DND-41 (cell line): ENCODE results near the gene DIRAS1.
A peak's percentile ranks its signal among the peaks of the same experiment; 100 is the strongest.

Experiments used
- ATAC-seq: fragments of 200-7000 bp; cut with Tn5 transposase; 3 replicates; pipeline ENCODE4 v1.9.1; 2021; ENCODE audit warnings: low read depth; ENCODE audit not compliant: insufficient read depth
- DNase-seq: peaks from one replicate; pipeline ENCODE4 v3.0.0-alpha.2; 2020
- H2AFZ ChIP-seq: 2 replicates; pipeline ENCODE4 v1.6.0; 2012; ENCODE audit warnings: low read depth, low read length
- H3K27ac ChIP-seq: 2 replicates; pipeline ENCODE4 v1.5.1; 2012; ENCODE audit warnings: low read length, inconsistent platforms
- H3K27me3 ChIP-seq: fragments of 200-600 bp; sonication (generic); 2 replicates; pipeline ENCODE4 v1.6.0; 2012; ENCODE audit warnings: low read length, mild to moderate bottlenecking, inconsistent platforms; ENCODE audit not compliant: insufficient read depth, poor library complexity
- H3K36me3 ChIP-seq: 2 replicates; pipeline ENCODE4 v1.5.1; 2012; ENCODE audit warnings: low read length, inconsistent platforms; ENCODE audit not compliant: insufficient read depth
- H3K4me1 ChIP-seq: 2 replicates; pipeline ENCODE4 v1.5.1; 2012; ENCODE audit warnings: mild to moderate bottlenecking, low read length; ENCODE audit not compliant: insufficient read depth
- H3K4me2 ChIP-seq: 2 replicates; pipeline ENCODE4 v1.6.0; 2012; ENCODE audit warnings: mild to moderate bottlenecking, moderate library complexity, low read length, inconsistent platforms; ENCODE audit not compliant: insufficient read depth
- H3K4me3 ChIP-seq, 2 experiments: fragments of 200-600 bp in 1 of 2; shearing (Covaris generic) in 1 of 2; 2 replicates each; pipeline ENCODE4 v1.5.1; 2012 to 2016; ENCODE audit warnings: inconsistent platforms in 2 of 2, low read length in 2 of 2, mild to moderate bottlenecking in 2 of 2, low read depth in 1 of 2, moderate library complexity in 1 of 2
- H3K79me2 ChIP-seq: 2 replicates; pipeline ENCODE4 v1.6.0; 2012; ENCODE audit warnings: low read length, inconsistent platforms; ENCODE audit not compliant: insufficient read depth
- H3K9ac ChIP-seq: 2 replicates; pipeline ENCODE4 v1.6.0; 2012; ENCODE audit warnings: low read depth, mild to moderate bottlenecking, inconsistent platforms, low read length, moderate library complexity
- H3K9me3 ChIP-seq: 2 replicates; pipeline ENCODE4 v1.5.1; 2012; ENCODE audit warnings: low read length, moderate library complexity, mild to moderate bottlenecking, inconsistent platforms; ENCODE audit not compliant: insufficient read depth, severe bottlenecking
- H4K20me1 ChIP-seq: 2 replicates; pipeline ENCODE4 v1.6.0; 2012; ENCODE audit warnings: low read length; ENCODE audit not compliant: insufficient read depth
- EZH2 ChIP-seq: IDR thresholded peaks from 3 replicates; pipeline ENCODE4 v1.6.1; 2012; ENCODE audit warnings: borderline replicate concordance, low read depth, mild to moderate bottlenecking, moderate library complexity, low read length, inconsistent platforms; ENCODE audit not compliant: severe bottlenecking
- TF ChIP-seq, protein P1 (sequence below): IDR thresholded peaks from 2 replicates; pipeline ENCODE4 v1.5.1; 2012; ENCODE audit warnings: borderline replicate concordance, low read length, moderate library complexity, mild to moderate bottlenecking; ENCODE audit not compliant: poor library complexity, severe bottlenecking; ENCODE audit errors: extremely low read depth

DIRAS1 gene

DNA sequence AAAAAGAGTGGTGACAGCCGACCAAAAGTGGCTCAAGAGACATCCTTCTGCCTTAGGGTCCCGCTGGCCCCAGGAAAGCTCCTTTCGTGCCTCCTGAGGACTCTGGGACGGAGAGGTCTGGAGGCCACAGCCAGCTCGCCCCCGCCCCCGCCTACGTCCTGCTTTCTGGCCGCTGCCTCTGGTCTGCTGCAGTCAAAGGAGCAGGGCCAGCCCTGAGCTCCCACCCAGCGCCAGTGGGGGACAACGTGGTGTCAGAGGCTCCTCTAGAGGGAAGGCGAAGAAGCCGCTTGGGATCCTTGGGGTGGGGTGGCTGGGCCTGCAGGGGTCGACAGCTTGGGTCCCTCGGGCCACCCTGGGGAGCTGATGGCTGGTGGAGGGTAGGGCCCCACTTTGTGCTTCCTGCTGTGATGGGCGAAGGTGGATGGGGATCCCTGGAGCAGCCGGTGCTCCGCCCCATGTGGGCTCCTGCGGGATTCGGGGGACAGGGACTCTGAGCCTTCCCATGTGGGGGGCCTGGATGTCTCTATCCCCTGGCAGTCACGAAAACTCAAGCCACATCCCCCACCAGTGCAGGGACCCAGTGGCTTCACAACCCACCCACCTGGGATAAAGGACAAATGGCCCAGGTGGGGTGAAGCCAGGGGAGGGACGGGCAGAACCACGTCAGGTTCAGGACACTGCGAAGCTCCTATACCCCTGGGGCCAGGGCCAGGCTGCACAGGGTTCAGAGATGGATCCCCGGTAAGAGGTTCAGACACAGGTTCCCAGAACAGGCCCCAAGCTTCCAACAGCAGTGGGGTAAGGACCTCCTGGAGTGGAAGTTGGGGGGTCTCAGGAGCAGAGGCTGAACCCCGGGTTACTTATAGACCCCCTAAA is 9.0 kb upstream of the DIRAS1 start:
- no peak overlapping the region for H3K4me2 ChIP-seq
- H3K4me1 ChIP-seq: no peaks in the 10 kb centered on the region
- peaks cover 10% of the 10 kb centered on the region for H4K20me1 ChIP-seq
- no peak overlapping the region for H3K27ac ChIP-seq
- H3K27me3 ChIP-seq: no peaks in the 10 kb centered on the region
- no peaks in the 10 kb centered on the region for H3K79me2 ChIP-seq
- H3K9me3 ChIP-seq: no peaks in the 10 kb centered on the region
- ATAC-seq (0 out of 3 replicates have a peak, but pooled peaks have one; percentile 13), DNase-seq (no peak)
- no peak overlapping the region for H3K9ac ChIP-seq
- peaks cover 36% of the 10 kb centered on the region for H3K36me3 ChIP-seq
- no peak overlapping the region for H2AFZ ChIP-seq
- TF ChIP-seq EZH2: no peak
- TF ChIP-seq, protein P1, sequence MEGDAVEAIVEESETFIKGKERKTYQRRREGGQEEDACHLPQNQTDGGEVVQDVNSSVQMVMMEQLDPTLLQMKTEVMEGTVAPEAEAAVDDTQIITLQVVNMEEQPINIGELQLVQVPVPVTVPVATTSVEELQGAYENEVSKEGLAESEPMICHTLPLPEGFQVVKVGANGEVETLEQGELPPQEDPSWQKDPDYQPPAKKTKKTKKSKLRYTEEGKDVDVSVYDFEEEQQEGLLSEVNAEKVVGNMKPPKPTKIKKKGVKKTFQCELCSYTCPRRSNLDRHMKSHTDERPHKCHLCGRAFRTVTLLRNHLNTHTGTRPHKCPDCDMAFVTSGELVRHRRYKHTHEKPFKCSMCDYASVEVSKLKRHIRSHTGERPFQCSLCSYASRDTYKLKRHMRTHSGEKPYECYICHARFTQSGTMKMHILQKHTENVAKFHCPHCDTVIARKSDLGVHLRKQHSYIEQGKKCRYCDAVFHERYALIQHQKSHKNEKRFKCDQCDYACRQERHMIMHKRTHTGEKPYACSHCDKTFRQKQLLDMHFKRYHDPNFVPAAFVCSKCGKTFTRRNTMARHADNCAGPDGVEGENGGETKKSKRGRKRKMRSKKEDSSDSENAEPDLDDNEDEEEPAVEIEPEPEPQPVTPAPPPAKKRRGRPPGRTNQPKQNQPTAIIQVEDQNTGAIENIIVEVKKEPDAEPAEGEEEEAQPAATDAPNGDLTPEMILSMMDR: no peak
- no peak overlapping the region for H3K4me3 ChIP-seq

DNA sequence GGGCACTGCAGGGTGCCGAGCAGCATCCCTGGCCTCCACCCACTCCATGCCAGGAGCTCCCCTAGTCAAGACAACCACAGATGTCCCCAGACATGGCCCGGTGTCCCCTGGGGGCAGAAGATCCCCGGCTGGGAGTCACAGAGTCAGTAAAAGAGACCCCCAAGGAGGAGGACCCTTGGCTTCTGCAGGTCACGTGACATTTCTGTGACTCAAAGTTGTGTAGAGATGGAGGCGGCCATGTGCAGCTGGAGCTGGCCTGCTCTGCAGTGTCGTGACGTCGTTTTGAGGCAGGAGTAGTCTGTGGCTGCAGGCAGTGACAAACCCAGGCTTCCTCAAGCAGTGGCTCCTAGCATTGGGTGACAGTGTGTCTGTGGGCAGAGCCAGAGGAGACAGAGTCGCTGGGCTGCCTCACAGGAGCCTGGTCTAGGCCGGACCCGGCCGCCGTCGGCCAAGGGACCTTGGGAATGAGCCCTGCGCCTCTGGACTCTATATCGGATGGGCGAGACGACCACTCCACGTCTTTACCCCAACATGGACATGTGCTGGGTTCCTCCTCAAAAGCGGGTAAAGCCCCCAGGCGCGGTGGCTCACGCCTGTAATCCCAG is 7.7 kb upstream of the DIRAS1 start:
- H3K4me2 ChIP-seq: no peak overlapping the region
- H3K27ac ChIP-seq: no peak overlapping the region
- TF ChIP-seq, protein P1: no peak
- no peak for TF ChIP-seq EZH2
- DNase-seq: no peak
- H3K27me3 ChIP-seq: no peaks in the 10 kb centered on the region
- no peaks in the 10 kb centered on the region for H3K4me1 ChIP-seq
- H3K9me3 ChIP-seq: no peaks in the 10 kb centered on the region
- no peaks in the 10 kb centered on the region for H3K79me2 ChIP-seq
- peak; percentile 22; the same call in 1 of the 3 replicates for ATAC-seq
- peaks cover 23% of the 10 kb centered on the region for H3K36me3 ChIP-seq
- no peak overlapping the region for H2AFZ ChIP-seq
- H4K20me1 ChIP-seq: peaks cover 4% of the 10 kb centered on the region; the same call in 1 of the 2 replicates
- no peak overlapping the region for H3K9ac ChIP-seq
- H3K4me3 ChIP-seq: no peak overlapping the region

DNA sequence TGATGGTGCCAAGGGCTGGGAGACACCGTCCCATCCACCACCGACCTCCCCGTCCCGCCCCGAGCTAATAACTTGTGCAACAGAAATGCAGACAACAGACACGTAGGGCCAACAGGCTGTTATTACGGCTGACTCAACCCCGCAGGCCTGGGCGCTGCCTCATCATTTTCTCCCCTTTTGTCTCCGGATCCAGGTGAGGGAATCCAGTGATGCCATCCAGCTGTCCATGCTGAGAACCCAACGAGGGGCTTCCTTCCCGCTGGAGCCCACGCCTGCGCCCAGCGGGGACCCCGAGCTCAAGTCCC is 6.4 kb upstream of the DIRAS1 start:
- no peak overlapping the region for H3K4me2 ChIP-seq
- no peak for DNase-seq

More for the DNA sequence above, 6.4 kb upstream of the DIRAS1 start:
- TF ChIP-seq, protein P1: no peak
- no peak for TF ChIP-seq EZH2
- no peaks in the 10 kb centered on the region for H3K4me1 ChIP-seq
- H4K20me1 ChIP-seq: peaks cover 3% of the 10 kb centered on the region; the same call in 1 of the 2 replicates
- no peaks in the 10 kb centered on the region for H3K79me2 ChIP-seq
- no peaks in the 10 kb centered on the region for H3K27me3 ChIP-seq
- no peak overlapping the region for H3K4me3 ChIP-seq
- H3K27ac ChIP-seq: no peak overlapping the region
- peaks cover 13% of the 10 kb centered on the region for H3K36me3 ChIP-seq
- no peak for ATAC-seq
- H2AFZ ChIP-seq: no peak overlapping the region
- H3K9ac ChIP-seq: no peak overlapping the region
- H3K9me3 ChIP-seq: no peaks in the 10 kb centered on the region
